WI38 (cell line): Measurements from ENCODE around the gene SNIP1.
A peak's percentile ranks its signal among the peaks of the same experiment; 100 is the strongest.
"Not testable (repeated sequence)": the region's sequence is repeated elsewhere in the genome, so short reads cannot be mapped to it uniquely, and the experiment has no call there.

Source experiments
- H3K4me3 ChIP-seq: 2 replicates; pipeline ENCODE4 v1.5.1; 2011; ENCODE audit warnings: low read depth, mild to moderate bottlenecking, control low read depth, low read length
- TF ChIP-seq, protein P1 (sequence below): IDR thresholded peaks from 2 replicates; pipeline ENCODE4 v1.5.1; 2012; ENCODE audit warnings: low read depth, mild to moderate bottlenecking, control low read depth, low read length

Gene SNIP1

DNA sequence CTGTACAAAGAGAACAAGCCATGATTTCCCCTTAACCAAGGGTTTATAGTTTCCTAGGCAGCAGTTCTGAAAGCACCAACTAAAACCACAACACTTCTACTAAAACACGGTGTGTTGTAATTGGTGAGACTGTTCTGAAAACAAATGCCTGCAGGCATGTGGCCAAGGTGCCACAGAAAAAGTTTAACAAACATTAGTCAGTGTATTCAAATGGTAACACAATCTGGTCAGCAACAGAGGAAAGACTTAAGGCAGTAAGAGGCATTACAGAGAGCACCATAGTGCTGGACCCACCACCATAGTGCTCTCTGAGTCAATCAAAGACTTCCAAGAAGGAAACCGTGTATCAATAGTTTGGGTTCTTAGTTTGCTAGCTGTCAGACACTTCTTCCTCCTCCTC lies 16.7 kb downstream of the SNIP1 start:
- TF ChIP-seq, protein P1, sequence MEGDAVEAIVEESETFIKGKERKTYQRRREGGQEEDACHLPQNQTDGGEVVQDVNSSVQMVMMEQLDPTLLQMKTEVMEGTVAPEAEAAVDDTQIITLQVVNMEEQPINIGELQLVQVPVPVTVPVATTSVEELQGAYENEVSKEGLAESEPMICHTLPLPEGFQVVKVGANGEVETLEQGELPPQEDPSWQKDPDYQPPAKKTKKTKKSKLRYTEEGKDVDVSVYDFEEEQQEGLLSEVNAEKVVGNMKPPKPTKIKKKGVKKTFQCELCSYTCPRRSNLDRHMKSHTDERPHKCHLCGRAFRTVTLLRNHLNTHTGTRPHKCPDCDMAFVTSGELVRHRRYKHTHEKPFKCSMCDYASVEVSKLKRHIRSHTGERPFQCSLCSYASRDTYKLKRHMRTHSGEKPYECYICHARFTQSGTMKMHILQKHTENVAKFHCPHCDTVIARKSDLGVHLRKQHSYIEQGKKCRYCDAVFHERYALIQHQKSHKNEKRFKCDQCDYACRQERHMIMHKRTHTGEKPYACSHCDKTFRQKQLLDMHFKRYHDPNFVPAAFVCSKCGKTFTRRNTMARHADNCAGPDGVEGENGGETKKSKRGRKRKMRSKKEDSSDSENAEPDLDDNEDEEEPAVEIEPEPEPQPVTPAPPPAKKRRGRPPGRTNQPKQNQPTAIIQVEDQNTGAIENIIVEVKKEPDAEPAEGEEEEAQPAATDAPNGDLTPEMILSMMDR: no peak
- H3K4me3 ChIP-seq: no peak overlapping the region

DNA sequence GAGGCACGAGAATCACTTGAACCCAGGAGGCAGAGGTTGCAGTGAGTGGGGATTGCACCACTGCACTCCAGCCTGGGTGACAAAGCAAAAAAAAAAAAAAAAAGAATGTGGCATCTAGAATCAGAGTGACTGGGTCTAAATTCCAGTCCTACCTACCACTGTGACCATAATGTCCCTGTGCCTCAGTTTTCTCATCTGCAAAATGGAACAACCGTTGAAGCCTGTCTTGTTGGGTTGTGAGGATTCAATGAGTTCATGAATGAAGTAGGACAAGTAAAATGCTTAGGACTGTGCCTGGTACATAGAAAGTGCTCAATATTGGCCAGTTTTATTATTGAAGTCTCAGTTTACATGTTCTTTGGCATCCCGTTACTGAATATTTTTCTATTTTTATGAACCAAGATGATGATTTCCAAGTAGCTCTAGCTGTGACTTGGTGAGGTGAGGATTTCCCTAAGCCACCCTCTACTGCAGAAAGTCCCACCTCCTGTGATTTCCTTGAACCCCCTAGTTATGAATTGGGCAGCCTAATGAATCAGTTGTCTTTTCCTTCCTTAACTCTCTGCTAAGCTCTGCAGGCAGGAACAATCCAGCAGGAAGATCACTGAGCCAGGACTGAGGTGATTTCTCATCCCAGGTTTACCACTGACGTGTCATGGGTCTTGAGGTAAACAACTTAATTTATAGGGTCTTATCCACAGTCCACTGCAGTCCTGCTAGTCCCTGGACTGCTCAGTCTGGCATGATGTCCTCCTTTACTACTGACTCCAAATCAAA lies 20.6 kb downstream of the SNIP1 start:
- TF ChIP-seq, protein P1: no peak

DNA sequence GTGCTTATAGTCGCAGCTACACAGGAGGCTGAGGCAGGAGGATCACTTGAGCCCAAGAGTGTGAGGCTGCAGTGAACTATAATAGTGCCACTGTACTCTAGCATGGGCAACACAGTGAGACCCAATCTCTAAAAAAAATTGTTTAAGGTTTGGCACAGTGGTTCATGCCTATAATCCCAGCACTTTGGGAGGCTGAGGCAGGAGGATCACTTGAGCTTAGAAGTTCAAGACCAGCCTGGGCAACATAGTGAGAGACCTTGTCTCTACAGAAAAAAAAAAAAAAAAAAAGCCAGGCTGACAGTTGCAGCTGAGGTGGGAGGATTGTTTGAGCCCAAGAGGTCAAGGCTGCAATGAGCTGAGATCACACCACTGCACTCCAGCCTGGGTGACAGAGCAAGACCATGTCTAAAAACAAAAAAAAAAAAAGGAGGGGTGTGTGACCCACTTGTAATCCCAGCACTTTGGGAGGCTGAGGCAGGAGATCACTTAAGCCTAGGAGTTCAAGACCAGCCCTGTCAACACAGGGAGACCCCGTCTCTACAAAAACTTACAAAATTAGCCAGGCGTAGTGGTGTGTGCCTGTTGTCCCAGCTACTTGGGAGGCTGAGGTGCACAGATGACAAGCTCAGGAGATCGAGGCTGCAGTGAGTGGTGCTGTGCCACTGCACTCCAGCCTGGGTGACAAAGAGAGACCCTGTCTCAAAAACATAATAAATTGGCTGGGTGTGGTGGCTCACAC lies 21.5 kb downstream of the SNIP1 start:
- H3K4me3 ChIP-seq: not testable (repeated sequence)

More for the DNA sequence above, 20.6 kb downstream of the SNIP1 start:
- H3K4me3 ChIP-seq: no peak overlapping the region

DNA sequence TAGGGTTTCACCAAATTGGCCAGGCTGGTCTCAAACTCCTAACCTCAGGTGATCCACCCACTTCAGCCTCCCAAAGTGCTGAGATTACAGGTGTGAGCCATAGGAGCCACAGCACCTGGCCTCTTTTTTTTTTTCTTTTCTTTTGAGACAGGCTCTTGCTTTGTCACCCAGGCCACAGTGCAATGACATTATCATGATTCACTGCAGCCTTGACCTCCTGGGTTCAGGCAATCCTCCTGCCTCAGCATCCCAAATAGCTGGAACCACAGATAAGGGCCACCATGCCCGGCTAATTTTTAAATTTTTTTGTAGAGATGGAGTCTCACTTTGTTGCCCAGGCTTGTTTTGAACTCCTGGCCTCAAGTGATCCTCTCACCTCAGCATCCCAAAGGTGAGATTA lies 24.2 kb downstream of the SNIP1 start:
- not testable (repeated sequence) for H3K4me3 ChIP-seq

DNA sequence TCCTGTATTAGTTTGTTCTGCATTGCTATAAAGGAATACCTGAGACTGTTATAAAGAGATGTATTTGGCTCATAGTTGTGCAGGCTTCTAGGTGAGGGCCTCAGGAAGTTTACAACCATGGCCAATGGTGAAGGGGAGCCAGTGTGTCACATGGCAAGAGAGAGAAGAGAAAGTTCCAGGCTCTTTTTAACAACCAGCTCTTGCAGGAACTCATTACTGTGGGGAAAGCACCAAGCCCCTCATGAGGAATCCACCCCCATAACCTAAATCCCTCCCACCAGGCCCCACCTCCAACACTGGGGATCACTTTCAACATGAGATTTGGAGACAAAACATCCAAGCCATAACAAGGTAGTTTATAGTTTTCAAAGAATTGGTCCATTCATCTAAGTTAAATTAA lies 34.5 kb downstream of the SNIP1 start:
- no peak overlapping the region for H3K4me3 ChIP-seq
- TF ChIP-seq, protein P1: no peak

DNA sequence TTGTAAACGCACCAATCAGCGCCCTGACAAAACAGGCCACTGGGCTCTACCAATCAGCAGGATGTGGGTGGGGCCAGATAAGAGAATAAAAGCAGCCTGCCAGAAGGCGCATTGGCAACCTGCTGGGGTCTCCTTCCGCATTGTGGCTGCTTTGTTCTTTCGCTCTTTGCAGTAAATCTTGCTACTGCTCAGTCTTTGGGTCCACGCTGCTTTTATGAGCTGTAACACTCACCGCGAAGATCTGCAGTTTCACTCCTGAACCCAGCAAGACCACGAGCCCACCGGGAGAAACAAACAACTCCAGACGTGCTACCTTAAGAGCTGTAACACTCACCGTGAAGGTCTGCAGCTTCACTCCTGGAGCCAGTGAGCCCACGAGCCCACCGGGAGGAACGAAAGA lies 35.2 kb downstream of the SNIP1 start:
- not testable (repeated sequence) for H3K4me3 ChIP-seq

DNA sequence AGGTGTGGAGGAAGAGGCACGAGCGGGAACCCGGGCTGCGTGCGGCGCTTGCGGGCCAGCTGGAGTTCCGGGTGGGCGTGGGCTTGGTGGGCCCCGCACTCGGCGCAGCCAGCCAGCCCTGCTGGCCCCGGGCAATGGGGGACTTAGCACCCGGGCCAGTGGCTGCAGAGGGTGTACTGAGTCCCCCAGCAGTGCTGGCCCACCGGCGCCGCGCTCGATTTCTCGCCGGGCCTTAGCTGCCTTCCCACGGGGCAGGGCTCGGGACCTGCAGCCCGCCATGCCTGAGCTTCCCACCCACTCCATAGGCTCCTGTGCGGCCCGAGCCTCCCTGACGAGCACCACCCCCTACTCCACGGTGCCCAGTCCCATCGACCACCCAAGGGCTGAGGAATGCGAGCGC lies 35.9 kb downstream of the SNIP1 start:
- not testable (repeated sequence) for H3K4me3 ChIP-seq

DNA sequence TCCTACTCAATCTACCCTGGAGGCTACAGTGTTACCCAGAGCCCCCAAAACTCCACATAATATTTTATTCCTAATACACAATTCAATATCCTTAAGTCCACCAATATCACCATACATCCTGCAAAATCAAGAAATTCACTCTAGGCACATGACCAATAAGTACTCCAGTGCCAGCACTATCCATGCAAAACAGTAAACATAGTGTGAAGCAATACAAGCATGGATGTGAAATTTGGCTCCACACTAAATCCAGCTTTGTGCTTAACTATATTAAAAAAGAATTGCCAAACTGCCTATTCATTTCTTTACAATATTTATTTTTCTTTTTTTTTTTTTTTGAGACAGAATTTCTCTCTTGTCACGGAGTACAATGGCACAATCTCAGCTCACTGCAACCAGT lies 36.5 kb downstream of the SNIP1 start:
- TF ChIP-seq, protein P1: no peak
- no peak overlapping the region for H3K4me3 ChIP-seq

DNA sequence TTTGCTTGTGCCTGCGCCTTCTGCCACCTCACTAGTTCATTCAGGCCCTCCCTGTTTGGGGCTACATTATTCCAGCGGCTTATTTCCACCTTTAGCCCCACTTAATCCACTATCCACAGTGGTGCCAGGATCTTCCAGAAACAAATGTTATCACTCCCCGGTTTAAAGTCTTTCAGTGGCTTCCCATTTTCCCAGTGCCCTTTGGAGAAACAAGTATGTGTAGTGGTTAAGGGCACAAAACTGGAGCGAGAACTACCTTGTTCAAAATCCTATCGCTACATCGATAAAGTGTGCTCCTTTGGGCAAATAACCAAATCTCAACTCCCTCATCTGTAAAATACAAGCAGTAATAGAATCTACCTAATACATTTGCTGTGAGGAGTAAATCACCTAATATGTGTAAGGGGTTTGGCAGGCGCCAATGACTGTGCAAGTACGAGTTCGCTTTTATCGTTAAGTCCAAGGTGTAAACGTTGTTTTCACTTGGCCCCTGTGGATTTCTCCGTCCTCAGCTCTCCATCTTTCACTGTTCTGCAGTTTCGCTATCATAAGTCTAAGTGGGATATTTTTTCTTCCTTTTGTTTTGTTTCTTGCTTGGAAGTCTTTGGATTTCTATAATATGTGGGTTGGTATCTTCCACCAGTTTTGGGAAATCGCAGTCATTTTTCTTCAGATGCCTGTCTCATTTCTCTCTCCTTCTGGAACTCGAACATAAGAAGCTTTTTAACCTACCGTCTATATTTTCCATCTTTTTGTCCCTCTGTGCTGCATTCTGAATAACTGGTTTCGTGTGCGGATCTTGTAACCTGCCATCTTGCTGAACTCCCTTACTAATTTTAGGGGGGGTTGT lies 38.7 kb downstream of the SNIP1 start:
- TF ChIP-seq, protein P1: no peak
- H3K4me3 ChIP-seq: peak overlapping the region; percentile 81
